Activated CD8-positive, alpha-beta memory T cell treated with anti-CD3 and anti-CD28 coated beads, Interleukin-2, amount 50 U/mL, for 1 hour (primary cell): ENCODE measurements around the gene ETV2.
A peak's percentile ranks its signal among the peaks of the same experiment; 100 is the strongest.
"Not testable (repeated sequence)": the region's sequence is repeated elsewhere in the genome, so short reads cannot be mapped to it uniquely, and the experiment has no call there.

Experiments
- DNase-seq: peaks from one replicate; pipeline ENCODE4 v3.0.0-alpha.2; 2020; ENCODE audit errors: extremely low read depth

ETV2 gene, protein sequence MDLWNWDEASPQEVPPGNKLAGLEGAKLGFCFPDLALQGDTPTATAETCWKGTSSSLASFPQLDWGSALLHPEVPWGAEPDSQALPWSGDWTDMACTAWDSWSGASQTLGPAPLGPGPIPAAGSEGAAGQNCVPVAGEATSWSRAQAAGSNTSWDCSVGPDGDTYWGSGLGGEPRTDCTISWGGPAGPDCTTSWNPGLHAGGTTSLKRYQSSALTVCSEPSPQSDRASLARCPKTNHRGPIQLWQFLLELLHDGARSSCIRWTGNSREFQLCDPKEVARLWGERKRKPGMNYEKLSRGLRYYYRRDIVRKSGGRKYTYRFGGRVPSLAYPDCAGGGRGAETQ

GRCh38 chr19:35641515-35642151, at the start of gene ETV2:
Gene ETV2 (plus strand): TSS chr19:35641745. CDS start chr19:35642461, 716 bp downstream.
- DNase-seq, result no peak

GRCh38 chr19:35592226-35592625, 49.3 kb upstream of the ETV2 start:
- DNase-seq, result no peak

GRCh38 chr19:35595026-35595425, 46.5 kb upstream of the ETV2 start:
- DNase-seq, result not testable (repeated sequence)

DNA sequence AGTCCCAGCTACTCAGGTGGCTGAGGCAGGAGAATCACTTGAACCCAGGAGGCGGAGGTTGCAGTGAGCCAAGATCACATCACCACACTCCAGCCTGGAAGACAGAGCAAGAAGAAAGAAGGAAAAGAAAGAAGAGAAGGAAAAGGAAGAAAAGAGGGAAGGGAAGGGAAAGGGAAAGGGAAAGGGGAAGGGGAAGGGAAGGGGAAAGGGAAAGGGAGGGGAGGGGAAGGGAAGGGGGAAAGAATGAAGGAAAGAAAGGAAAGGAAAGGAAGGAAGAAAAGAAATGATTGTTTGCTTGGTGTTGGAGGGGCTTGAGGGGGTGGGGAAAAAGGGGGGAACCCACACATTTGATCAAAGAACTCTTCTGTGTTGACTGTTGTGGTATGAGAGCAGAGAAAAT, 45.6 kb upstream of the ETV2 start:
- no peak for DNase-seq

GRCh38 chr19:35596366-35596999, 45.1 kb upstream of the ETV2 start:
- DNase-seq, result no peak

DNA sequence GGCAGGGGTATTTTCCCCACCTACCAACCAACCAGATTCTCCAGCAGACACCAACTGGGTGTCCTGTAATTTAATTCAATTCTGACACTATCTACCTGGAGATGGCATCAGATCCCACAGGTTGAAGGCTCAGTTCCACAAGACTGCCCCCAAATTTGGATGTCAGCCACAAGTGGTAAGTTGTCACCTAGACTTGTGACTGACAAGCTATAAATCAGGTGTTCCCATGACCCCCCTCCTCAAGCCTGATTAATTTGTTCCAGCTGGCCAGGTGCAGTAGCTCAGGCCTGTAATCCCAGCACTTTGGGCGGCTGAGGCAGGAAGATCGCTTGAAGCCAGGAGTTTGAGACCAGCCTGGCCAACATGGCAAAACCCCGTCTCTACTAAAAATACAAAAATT, 39.6 kb upstream of the ETV2 start:
- no peak for DNase-seq

GRCh38 chr19:35604436-35604835, 37.1 kb upstream of the ETV2 start:
- DNase-seq, result not testable (repeated sequence)

DNA sequence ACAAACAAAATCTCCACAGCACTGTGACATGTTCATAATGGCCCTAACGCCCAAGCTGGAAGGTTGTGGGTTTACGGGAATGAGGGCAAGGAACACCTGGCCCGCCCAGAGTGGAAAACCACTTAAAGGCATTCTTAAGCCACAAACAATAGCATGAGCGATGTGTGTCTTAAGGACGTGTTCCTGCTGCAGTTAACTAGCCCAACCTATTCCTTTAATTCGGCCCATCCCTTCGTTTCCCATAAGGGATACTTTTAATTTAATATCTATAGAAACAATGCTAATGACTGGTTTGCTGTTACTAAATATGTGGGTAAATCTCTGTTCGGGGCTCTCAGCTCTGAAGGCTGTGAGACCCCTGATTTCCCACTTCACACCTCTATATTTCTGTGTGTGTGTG, 34.4 kb upstream of the ETV2 start:
- not testable (repeated sequence) for DNase-seq

DNA sequence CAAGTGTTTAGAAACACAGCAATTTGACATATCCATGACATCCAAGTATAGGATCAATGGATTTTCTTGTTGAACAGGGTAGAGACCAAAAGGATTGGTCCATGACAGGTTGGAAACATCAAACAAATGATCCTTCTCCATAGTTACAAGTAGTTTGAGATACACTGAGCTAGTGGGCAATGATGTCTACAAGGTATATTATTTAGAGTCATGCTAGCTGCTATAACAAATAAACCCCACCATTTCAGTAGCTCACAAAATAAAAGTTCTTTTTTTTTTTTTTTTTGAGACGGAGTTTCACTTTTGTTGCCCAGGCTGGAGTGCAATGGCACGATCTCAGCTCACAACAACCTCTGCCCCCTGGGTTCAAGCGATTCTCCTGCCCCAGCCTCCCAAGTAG, 33.9 kb upstream of the ETV2 start:
- DNase-seq, result no peak

DNA sequence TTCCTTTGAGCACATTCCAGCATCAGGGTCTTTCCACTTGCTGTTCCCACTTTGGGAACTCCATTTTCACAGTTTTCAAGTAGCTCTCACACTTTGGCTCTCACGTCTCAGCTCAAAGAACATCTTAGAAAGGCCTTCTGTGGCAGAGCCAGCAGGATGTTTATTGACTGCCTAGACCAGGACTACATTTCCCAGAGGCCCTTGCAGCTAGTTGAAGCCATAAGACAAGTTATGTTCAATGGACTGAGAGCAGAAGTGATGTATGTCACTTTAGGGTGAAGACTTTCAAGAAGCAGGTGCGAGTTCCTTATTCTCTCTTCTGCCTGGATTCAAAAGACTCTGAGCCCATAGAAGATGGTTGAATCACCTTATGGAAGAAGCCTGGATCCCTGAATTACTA, 33.3 kb upstream of the ETV2 start:
- DNase-seq, result no peak

DNA sequence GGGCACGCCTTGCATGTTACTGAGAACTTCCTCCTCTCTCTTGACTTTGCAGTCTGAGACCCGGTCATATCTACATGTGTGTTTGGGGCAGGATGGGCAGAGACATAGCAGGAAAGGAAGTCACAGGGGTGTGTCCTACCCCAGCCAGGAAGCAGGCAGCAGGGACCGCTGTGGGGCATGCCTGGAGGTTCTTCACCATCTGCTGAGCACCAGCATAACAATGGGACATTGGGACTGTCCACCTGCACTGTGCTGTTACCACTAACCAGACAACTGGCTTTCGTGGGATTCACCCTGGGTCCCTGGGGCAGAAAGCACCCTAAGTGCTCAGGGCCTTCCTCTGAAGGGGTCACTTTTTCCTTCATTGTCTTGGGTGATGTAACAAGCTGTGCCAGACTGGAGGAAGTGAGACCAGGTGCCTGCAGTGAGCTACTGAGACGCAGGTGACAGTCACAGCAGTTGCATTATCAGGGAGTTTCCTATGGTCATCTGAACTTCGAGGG, 31.6 kb upstream of the ETV2 start:
- no peak for DNase-seq

DNA sequence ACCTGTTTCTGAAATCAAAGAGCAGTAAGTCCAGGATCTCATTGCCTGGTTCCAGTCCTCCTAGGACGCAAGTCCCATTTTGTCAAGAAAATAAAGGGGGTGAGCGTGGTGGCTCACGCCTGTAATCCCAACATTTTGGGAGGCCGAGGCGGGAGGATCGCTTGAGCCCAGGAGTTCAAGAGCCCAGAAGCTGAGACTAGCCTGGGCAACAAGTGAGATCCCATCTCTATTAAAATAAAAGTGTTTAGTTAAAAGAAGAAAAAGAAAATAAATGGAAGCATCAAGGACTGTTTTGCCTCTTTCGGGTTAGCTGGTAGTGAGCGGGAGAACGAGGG, 29.4 kb upstream of the ETV2 start:
- no peak for DNase-seq

DNA sequence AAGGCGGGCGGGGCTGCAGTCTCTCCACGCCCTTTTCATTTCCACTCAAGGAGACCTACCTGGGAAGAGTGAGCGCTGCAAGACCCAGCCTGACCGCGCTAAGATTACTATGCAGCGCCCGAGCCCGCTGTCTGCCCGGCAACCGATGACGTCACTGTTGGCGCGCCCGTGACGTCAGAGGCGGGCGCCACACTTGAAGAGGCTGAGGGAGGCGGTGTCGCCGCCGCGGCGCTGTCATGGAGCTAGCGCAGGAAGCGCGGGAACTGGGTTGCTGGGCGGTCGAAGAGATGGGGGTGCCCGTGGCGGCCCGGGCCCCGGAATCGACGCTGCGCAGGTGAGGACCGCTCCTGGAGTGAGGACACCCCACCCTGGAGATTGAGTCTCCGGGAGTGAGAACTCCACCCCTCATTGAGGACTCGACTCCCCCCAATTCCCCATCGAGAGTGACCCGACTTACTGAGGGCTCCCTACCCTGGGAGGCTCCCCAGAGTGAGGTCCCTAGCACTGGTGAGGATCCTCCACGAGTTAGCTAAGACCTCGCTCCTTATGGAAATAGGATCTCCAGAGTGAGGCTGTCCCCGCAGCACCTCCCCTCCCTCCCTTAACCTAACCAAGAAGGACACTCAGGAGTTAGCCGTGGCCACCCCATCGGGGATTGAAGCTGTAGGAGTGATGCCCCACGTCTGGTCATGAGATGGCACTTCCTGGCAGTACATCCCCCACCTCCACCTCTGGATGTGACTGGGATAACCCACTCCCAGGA, 28.8 kb upstream of the ETV2 start, which contains the start of gene HAUS5:
Gene HAUS5, plus strand, starts transcription at position 177 of the 763 bp plus-strand sequence. Its CDS starts 60 bp downstream, at position 237.
- DNase-seq, result peak; percentile 72

DNA sequence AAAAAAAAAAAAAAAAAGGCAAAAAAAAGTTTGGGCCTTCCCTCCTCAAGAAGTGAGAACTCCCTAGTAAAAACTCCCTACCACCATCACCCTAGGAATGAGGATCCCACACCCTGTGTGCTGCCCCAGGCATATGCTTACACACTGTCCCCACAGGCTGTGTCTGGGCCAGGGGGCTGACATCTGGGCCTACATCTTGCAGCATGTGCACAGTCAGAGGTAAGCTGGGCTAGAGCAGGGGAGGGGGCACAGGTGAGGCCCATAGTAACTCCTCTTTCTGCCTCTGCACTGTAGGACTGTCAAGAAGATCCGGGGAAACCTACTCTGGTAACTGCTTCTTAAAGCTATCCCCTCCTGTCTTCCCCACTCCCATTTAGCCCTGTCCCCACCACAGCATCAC, 28.0 kb upstream of the ETV2 start:
- no peak for DNase-seq

DNA sequence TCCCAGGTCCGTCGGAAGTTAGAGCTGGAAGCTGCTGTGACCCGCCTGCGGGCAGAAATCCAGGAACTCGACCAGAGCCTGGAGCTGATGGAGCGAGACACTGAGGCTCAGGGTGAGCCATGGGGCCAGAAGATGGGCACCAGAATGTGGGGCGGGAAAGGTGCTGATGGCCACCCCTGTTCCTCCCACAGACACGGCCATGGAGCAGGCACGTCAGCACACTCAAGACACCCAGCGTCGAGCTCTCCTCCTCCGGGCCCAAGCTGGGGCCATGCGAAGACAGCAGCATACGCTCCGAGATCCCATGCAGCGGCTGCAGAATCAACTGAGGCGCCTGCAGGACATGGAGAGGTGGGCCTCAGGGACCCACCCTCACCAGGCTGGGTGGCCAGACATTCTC, 26.5 kb upstream of the ETV2 start:
- no peak for DNase-seq

DNA sequence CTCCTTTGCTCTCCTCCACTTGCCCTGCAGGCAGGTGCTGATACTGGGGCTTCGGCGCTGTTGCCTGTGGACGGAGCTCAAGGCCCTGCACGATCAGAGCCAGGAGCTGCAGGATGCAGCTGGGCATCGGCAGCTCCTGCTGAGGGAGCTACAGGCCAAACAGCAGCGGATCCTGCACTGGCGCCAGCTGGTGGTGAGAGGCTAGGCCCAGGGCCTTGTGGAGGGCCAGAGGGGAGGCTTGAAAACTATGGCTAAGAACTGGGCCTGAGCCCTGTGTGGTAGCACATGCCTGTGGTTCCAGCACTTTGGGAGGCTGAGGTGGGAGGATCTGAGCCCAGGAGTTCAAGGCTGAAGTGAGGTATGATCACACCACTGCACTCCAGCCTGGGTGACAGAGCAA, 22.7 kb upstream of the ETV2 start:
- DNase-seq, result no peak

GRCh38 chr19:35619290-35619923, 22.1 kb upstream of the ETV2 start:
- DNase-seq, result no peak

- DNase-seq, result no peak
These were observed 21.5 kb upstream of the ETV2 start for GRCh38 chr19:35620001-35620400.

DNA sequence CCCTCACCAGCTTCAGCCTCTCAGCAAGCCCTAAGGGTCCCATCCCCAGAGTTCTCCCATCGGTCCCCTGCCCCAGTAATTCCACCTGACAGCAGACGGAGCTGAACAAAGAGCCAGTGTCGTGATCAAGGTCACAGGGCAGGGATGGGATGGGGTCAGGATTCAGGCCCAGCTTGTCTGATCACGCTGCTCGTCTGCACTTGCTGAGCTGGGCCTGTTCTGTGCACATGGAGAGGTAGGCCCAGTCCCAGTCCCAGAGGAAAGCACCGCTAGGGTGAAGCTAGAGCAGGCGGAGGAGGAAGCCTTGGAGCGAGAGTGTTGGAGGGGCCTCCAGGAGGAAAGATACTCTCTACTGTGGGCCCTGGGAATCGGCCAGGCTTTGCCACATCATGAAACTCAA, 19.8 kb upstream of the ETV2 start:
- no peak for DNase-seq

- no peak for DNase-seq
These were observed 18.8 kb upstream of the ETV2 start for GRCh38 chr19:35622750-35623149.

- no peak for DNase-seq
These were observed 18.1 kb upstream of the ETV2 start for GRCh38 chr19:35623327-35624010.
